Midbrain (tissue), 1 donor: Measurements from ENCODE around the gene DMRT1.
A peak's percentile ranks its signal among the peaks of the same experiment; 100 is the strongest.
"Not testable (repeated sequence)": the region's sequence is repeated elsewhere in the genome, so short reads cannot be mapped to it uniquely, and the experiment has no call there.

Source experiments
- DNase-seq: peaks from one replicate; lab custom pipeline; 2025; lab: John Stamatoyannopoulos, UW

DMRT1 gene

DNA sequence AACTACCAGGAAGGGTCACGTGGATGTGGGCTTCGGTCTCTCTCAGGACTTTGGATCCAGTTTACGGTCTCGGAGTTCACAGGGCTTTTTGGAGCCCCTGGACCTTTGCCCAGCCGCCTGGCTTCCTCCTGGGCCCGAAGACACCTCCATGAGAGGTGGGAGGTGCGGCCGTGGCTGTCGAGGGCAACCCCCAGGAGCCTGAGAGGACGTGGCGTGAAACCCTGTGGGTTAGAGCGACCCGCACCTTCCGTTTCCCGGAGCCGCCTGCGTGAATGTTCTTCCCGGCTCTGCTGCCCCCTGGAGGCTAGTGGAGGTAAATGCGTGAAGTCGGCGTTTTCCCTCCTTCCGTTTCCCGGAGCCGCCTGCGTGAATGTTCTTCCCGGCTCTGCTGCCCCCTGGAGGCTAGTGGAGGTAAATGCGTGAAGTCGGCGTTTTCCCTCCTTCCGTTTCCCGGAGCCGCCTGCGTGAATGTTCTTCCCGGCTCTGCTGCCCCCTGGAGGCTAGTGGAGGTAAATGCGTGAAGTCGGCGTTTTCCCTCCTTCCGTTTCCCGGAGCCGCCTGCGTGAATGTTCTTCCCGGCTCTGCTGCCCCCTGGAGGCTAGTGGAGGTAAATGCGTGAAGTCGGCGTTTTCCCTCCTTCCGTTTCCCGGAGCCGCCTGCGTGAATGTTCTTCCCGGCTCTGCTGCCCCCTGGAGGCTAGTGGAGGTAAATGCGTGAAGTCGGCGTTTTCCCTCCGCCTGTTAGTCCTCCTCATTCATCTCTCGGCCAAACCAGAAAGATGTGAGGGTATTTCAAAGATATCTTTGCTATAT, 157.0 kb downstream of the DMRT1 start:
- DNase-seq: not testable (repeated sequence)

DNA sequence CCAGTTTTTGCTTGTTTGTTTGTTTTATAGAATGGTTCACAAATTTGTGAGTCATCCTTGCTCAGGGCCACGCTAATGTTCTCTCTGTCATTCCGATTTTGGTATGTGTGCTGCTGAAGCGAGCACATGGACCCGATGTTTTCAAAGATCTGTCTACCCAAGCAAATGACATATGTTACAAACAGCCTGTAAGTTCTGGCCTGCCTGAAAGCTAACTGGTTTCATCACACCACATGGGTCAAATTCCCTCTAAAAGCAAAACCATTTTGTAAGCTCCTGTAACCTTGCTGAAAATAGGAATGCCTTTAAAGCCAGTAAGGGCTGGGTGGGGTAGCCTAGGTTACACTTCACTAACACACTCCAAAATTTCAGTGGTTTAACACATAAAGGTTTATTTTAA, 160.3 kb downstream of the DMRT1 start:
- DNase-seq: no peak

DNA sequence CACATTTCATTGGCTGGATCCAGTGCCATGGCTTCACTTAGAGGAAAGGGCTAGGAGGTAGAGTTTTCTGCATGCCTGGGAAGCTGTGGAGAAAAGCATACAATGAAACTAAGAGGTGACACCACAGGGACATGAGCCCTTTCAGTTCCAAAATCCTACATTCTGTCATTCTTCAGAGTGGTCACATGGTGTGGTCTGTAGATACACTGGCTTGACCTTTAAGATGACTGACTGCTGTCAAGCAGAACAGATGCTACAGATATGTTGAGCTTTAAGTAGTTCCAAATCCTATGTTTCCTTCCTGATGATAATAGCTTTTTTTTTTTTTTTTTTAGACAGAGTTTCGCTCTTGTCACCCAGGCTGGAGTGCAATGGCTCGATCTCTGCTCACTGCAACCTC, 161.2 kb downstream of the DMRT1 start:
- no peak for DNase-seq

DNA sequence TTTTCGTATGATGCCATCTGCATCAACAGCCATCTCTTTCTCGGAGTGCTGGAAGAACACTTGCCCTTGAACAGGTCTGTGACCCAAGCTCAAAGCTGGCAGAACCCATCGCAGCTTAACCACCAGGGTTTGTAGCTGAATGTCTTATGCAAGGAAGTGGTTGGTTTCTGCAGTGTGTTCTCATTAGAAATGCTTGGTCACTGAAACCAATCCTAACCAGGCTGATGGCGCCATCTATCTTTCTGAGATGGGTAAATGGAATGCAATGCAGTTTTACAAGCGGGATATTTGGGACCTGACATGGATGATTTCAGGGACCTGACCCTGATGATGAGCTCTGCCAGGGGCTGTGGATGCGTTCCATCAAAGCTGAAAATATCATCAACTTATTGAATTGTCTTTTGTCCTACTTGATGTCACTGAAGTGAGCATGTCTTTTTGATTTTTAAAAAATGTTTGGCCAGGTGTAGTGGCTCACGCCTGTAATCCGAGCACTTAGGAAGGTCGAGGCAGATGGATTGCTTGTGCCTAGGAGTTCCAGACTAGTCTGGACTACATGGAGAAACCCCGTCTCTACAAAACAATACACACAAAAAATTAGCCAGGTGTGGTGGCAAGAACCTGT, 163.7 kb downstream of the DMRT1 start:
- peak; percentile 48 for DNase-seq

DNA sequence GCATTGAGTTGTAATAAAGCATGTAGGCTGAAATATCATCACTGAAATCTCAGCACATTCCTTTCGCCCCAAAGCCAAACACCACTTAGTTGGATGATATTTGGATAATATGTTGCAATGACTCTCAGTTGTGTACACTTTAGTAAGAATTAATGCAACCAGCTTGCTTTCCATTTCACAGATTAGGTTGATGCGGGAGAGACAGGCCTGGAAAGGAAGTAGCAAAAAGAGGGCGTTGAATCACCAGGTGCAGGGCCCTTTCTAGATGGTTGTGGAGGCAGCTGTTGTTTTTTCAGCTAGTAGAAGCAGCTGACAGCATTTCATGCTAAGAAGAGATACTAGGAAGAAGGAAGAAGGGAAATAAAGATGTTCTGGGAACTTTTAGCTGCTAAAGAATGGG, 165.8 kb downstream of the DMRT1 start:
- DNase-seq: no peak

DNA sequence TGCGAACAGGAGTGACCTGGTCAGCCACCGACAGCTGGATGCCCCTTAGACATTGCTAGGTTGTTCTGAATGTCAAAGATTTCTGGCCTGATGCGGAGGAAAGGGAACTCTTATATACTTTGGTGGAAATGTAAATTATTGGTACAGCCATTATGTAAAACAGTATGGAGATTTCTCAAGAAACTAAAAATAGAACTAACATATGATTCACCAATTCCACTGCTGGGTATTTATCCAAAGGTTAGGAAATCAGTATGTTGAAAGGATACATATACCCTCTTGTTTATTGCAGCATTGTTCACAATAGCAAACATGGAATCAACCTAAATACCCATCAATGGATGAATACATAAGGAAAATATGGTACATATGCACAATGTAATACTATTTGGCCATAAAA, 166.7 kb downstream of the DMRT1 start:
- no peak for DNase-seq

DNA sequence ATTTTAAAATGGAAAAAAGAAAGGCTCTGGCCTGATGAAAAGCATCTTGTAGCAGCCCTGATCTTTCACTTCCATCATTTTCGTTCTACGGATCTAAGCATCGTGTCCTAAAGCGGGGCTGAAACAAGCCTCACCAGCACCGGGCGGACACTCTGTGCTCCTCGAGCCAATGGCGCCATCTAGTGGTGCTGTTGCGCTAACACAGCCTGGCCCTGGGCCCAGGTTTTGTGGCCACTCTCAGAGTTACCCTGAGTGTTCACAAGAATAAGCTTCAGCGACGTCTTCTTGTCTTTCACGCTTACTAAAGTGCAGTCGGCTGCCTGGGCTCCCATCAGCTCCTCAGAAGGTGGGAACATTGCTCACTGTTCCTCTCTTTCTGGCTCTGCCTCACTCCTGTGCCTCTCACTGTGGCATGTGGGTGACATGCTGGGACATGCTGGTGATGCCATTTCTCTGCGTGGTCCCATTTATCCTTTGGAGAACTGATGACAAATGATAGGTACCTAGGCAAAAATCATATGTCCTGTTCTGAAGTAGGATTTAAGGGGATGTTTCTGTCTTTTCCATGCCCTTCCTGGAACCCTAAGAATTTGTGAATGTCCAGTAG, 167.7 kb downstream of the DMRT1 start:
- peak; percentile 89 for DNase-seq

DNA sequence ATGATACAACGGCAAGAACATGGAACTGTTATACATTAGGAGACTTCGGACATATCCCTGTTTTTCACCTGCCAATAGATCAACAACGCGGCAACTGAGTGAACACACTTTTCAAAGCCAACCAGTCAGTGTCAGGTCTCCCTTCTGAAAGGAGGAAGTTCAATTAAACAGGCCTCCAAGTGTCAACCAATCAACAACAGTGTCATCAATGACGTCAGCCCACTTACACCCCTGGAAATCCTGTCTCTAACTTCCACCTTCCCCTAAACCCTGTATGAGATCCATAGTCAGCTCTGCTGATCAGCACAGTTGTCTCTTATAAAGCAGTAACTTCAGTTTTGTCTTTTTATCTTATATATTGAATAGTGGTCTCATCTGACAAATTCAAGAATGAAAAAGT, 171.5 kb downstream of the DMRT1 start:
- no peak for DNase-seq

DNA sequence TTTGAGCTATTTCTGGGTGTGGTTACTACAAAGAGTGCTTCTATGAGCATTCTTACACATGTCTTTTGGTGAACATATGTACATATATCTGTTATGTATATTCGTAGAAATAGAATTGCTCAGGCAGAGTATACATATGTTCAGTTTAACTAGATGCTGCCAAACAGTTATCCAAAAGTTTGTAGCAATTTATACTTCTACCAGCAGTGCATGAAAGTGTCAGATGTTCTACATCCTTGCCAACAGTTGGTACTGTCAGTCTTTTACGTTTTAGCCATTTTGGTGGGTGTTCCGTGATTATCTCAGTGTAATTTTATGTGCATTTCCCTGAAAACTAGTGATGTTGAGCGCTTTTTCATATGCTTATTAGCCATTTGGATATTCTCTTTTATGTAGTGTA, 172.7 kb downstream of the DMRT1 start:
- DNase-seq: no peak

DNA sequence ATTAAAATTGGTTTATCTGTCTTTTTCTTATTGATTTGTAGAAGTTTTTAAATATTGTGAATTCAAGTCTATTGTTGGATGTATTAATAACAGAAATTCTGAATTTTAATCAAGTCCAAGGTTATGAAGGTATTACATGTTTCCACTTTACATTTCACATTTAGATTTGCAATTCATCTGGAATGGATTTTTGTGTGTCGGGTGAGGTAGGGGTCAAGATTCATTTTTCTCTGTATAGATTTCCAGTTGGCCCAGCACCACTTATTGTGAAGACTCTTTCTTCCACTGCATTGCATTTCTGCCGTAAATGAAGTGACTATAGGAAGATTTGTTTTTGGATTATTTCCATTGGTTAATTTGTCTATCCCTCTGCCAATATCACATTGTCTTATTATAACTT, 173.1 kb downstream of the DMRT1 start:
- DNase-seq: no peak

DNA sequence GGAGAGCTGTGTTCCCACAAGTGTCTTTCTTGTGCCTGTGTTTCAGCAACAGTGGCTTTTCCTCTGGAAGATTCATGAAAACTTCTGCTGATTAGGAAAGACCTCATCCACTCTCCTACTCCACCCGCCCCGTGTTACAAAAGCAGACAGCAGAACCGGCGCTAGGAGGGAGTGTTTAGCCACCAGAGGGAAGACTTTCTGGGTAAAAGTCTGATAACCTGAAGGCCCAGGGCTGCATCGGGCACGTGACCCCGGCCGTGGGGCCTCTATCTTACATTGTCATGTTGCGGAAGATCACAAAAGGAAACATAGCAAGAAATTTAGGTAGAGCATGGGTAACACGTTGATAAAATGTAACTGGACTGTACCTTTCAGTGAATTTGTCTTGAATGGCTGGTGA, 176.6 kb downstream of the DMRT1 start:
- DNase-seq: no peak
